ENCODE results near the gene NEURL1. TPM values are rescaled to one million over a fixed set of nuclear protein-coding genes. Genes with fewer than 3 reads are reported as not detected.

The NEURL1 gene, protein sequence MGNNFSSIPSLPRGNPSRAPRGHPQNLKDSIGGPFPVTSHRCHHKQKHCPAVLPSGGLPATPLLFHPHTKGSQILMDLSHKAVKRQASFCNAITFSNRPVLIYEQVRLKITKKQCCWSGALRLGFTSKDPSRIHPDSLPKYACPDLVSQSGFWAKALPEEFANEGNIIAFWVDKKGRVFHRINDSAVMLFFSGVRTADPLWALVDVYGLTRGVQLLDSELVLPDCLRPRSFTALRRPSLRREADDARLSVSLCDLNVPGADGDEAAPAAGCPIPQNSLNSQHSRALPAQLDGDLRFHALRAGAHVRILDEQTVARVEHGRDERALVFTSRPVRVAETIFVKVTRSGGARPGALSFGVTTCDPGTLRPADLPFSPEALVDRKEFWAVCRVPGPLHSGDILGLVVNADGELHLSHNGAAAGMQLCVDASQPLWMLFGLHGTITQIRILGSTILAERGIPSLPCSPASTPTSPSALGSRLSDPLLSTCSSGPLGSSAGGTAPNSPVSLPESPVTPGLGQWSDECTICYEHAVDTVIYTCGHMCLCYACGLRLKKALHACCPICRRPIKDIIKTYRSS
- total RNA-seq = under 1 TPM in 2 of 4 donors, not detected in 2; 0.39 to 0.60 TPM

GRCh38 chr10:103493362-103493915 lies at the start of gene NEURL1:
NEURL1 (plus strand) TSS chr10:103493705; CDS start chr10:103494388, 683 bp downstream.
- Histone ChIP-seq H3K4me1 (peaks cover 0 to 30% (median 11%) of the 10 kb centered on the region in 4 donors), H3K27me3 (peaks cover 0 to 42% of the 10 kb centered on the region in 2 donors), H3K4me3 (peak within 1 kb of the TSS; percentile 25 to 54 (median 51)), H3K9me3 (no peaks in the 10 kb centered on the region), H3K36me3 (no peaks in the 10 kb centered on the region), H3K27ac (no peak within 1 kb of the TSS)
- TF ChIP-seq POLR2A (IDR thresholded peaks at IDR 0.05) (no peak), EP300 (IDR thresholded peaks at IDR 0.05) (no peak)
- TF ChIP-seq, protein P1, sequence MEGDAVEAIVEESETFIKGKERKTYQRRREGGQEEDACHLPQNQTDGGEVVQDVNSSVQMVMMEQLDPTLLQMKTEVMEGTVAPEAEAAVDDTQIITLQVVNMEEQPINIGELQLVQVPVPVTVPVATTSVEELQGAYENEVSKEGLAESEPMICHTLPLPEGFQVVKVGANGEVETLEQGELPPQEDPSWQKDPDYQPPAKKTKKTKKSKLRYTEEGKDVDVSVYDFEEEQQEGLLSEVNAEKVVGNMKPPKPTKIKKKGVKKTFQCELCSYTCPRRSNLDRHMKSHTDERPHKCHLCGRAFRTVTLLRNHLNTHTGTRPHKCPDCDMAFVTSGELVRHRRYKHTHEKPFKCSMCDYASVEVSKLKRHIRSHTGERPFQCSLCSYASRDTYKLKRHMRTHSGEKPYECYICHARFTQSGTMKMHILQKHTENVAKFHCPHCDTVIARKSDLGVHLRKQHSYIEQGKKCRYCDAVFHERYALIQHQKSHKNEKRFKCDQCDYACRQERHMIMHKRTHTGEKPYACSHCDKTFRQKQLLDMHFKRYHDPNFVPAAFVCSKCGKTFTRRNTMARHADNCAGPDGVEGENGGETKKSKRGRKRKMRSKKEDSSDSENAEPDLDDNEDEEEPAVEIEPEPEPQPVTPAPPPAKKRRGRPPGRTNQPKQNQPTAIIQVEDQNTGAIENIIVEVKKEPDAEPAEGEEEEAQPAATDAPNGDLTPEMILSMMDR (IDR thresholded peaks at IDR 0.05) = no peak
- DNase-seq (ENCODE audit: low spot score in 2 of 2) = no peak
- 3 to 5% methylated on average over 3 to 35 of the region's 65 CpGs for WGBS, 2 donors

- H3K4me1 ChIP-seq = peaks cover 0 to 58% (median 27%) of the 10 kb centered on the region in 4 donors
- no peak for DNase-seq (ENCODE audit: low spot score in 2 of 2)
- TF ChIP-seq EP300 (IDR thresholded peaks at IDR 0.05) = no peak
- TF ChIP-seq, protein P1 (IDR thresholded peaks at IDR 0.05) = no peak
- no peak for TF ChIP-seq POLR2A (IDR thresholded peaks at IDR 0.05)
- no peak overlapping the region for H3K4me3 ChIP-seq
- peaks cover 0 to 100% (median 8%) of the 10 kb centered on the region in 3 donors for H3K36me3 ChIP-seq
- H3K9me3 ChIP-seq = no peaks in the 10 kb centered on the region
- 72 to 78% methylated on average over 10 of the region's 10 CpGs for WGBS, 2 donors
- H3K27me3 ChIP-seq = no peaks in the 10 kb centered on the region
- peak overlapping the region in 2 of 4 donors; percentile 87 to 91 for H3K27ac ChIP-seq
Observed at GRCh38 chr10:103444478-103444877, 49.0 kb upstream of the NEURL1 start.

DNA sequence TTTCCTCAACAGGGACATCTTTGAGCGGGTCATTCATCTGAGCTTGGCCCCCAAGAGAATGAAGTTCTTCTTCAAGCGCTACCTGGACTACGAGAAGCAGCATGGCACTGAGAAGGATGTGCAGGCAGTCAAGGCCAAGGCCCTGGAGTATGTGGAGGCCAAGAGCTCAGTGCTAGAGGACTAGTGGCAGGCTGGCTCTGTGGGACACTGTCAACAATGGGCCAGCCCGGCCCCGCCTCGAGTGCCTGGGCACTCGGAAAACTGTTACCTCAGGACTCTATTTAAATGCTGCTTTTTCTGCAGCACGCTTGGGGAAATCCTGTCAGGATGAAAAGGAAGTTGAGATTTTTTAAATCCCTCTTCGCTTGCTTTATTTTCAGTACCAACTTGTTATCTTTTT lies 48.1 kb upstream of the NEURL1 start:
- peak overlapping the region; percentile 54 to 91 (median 82) for H3K27ac ChIP-seq
- H3K27me3 ChIP-seq = no peaks in the 10 kb centered on the region
- 78% methylated on average over 8 to 9 of the region's 9 CpGs for WGBS, 2 donors
- no peak overlapping the region for H3K4me3 ChIP-seq
- no peak for DNase-seq (ENCODE audit: low spot score in 2 of 2)
- peaks cover 0 to 67% (median 35%) of the 10 kb centered on the region in 4 donors for H3K4me1 ChIP-seq
- TF ChIP-seq EP300 (IDR thresholded peaks at IDR 0.05) (no peak), POLR2A (IDR thresholded peaks at IDR 0.05) (no peak)
- TF ChIP-seq, protein P1 (IDR thresholded peaks at IDR 0.05) = no peak
- H3K36me3 ChIP-seq = peaks cover 0 to 99% (median 8%) of the 10 kb centered on the region in 3 donors
- H3K9me3 ChIP-seq = no peaks in the 10 kb centered on the region

- Histone ChIP-seq H3K4me3 (no peak overlapping the region), H3K36me3 (peaks cover 0 to 93% (median 8%) of the 10 kb centered on the region in 3 donors), H3K4me1 (peaks cover 0 to 73% (median 37%) of the 10 kb centered on the region in 4 donors), H3K27ac (peak overlapping the region; percentile 54 to 93 (median 84)), H3K27me3 (no peaks in the 10 kb centered on the region), H3K9me3 (no peaks in the 10 kb centered on the region)
- WGBS, 2 donors = 60 to 63% methylated on average over 12 of the region's 12 CpGs
- TF ChIP-seq, protein P1 (IDR thresholded peaks at IDR 0.05) = no peak
- TF ChIP-seq POLR2A (IDR thresholded peaks at IDR 0.05) (no peak), EP300 (IDR thresholded peaks at IDR 0.05) (peak in 1 of 2 donors; percentile 86)
- DNase-seq (ENCODE audit: low spot score in 2 of 2) = peak; percentile 69 to 79
Observed at GRCh38 chr10:103445767-103446567, 47.5 kb upstream of the NEURL1 start.

Data from tibial nerve (tissue), 4 donors.